Stimulated activated CD8-positive, alpha-beta memory T cell treated with anti-CD3 and anti-CD28 coated beads, Interleukin-2, amount 100 ng/mL, for 48 hours (primary cell): ENCODE data around the gene PIP5K1C.
"Not testable (repeated sequence)": the region's sequence is repeated elsewhere in the genome, so short reads cannot be mapped to it uniquely, and the experiment has no call there.

ENCODE experiments used
- DNase-seq, 2 donors: peaks; one replicate each; pipeline ENCODE4 v3.0.0-alpha.2; 2020; ENCODE audit warnings: low read depth in 2 of 2

The PIP5K1C gene

DNA sequence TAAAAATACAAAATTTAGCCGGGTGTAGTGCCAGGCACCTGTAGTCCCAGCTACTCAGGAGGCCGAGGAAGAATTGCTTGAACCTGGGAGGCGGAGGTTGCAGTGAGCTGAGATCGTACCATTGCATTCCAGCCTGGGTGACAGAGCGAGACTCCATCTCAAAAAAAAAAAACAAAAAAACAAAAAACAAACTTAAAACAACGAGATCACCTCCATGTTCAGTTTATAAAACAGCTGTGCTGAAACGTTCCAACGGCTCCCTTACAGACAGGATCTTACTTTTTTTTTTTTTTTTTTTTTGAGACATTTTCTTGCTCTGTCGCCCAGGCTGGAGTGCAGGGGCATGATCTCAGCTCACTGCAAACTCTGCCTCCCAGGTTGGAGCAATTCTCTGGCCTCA is 71.5 kb downstream of the PIP5K1C start:
- not testable (repeated sequence) for DNase-seq

GRCh38 chr19:3627351-3627723 is 72.9 kb downstream of the PIP5K1C start:
- DNase-seq, result no peak

DNA sequence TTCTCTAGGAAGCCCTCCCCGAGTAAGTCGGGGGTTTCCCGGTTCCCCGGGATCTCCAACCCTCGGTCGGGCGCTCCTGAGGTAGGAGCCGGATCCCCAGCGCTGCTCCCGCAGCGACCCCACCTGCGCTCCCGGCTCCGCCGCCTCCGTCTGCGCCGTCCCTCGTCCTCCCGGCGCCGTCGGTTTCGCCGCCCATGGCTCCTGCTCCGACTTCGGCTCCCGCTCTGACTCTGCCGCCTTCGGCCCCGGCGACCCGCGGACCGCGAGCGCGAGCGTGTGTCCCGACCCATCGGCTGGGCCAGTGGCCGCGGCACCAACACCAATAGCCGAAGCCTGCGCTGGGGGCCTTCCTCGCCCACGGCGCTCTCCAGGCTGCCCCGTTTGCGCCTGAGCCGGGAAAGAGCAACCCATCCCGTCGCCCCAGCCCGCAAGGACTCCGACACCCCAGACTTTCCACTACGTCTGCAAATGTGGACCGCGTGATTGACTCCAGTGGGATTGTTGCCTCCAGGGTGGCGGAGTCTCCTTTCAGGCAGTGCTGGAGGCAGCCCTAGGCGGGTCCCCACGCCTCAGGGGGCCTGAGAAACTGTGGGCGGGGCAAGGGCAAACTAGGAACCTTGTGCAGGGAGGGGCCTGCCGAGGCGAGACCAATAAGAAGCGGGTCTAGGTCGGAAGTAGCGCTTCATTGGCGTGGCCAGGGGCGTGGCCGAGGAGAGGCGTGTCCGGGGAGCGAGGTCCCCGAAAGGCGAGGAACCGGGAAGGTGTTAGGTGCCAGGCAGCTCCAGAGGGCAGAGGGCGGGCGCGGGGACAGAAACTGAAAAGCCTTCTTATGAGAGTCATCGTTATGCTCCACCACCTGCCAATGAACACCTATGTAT is 73.6 kb downstream of the PIP5K1C start, which contains the start of gene CACTIN:
CACTIN (minus strand) TSS at position 318 of the 878 bp plus-strand sequence; CDS start at position 290, 28 bp downstream.
- peak; percentile 98 to 99 for DNase-seq

GRCh38 chr19:3625996-3626472 is 74.2 kb downstream of the PIP5K1C start:
- no peak for DNase-seq

DNA sequence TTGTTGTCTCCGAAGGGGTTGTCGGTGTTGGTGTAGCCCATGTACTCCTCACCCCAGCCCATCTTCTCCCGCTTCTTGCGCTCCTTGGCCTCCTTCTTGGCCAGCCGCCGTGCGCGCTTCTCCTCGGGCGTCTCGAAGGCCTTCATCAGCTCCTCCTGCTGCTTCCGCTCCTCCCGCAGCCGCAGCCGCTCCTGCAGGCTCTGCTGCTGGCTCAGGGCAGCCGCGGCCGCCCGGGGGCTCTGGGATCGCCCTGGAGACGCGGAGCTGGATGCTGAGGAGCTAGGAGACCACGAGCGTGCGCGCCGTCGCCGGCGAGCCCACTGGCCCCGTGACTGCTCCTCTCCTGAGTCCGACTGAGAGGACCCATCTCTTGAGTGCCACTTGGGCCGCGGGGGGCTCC is 76.6 kb downstream of the PIP5K1C start:
- DNase-seq, result no peak

DNA sequence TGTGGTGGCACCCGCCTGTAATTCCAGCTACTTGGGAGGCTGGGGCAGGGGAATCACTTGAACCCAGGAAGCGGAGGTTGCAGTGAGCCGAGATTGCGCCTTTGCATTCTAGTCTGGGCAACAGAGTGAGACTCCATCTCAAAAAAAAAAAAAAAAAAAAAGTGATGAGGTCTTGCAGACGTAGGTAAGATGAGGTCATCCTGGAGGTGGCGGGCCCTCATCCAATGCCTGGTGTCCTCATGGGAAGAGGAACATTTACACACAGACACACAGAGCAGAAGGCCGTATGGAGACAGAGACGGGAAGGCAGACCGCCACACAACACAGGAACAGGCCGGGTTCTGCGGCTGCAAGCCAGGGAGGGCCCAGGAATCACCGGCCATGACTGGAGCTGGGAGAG is 78.0 kb downstream of the PIP5K1C start:
- DNase-seq, result no peak

- DNase-seq, result no peak
Observed at GRCh38 chr19:3621689-3622088, 78.6 kb downstream of the PIP5K1C start.

DNA sequence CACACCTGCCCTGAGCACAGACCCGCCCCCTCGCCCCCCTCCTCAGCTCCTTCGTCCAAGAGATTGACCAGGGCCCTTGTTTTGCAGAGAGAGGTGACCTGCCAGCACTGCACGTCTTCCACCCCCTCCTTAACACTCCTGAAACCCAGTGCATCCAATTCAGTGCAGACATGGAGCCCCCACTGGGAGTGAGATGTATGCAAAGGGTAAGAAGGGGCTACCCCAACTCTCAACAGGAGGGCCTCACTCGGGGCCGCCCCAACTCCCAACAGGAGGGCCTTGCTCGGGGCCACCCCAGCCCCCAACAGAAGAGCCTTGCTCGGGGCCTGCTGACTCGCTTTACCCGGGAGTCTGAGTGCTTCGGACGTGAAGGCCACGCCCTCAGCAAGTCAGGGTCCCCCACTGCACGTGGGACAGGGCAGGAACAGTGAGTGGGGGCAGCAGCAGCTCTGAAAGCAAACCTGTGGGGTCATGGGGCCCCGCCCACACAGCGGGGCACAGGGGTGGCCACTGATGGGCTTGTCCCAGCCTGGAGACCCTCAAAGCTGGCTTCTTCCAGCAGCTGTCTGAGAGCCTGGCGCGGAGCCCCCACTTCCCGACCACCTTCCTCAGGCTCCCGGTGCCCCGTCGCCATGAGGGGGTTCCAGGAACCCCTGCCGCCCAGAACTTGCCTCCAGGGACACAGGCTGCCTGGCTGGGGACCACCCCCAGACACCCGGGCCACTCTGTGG is 79.3 kb downstream of the PIP5K1C start:
- no peak for DNase-seq

GRCh38 chr19:3620145-3620816 is 80.0 kb downstream of the PIP5K1C start:
- DNase-seq, result no peak

- DNase-seq, result no peak
Observed at GRCh38 chr19:3619631-3620012, 80.6 kb downstream of the PIP5K1C start.

DNA sequence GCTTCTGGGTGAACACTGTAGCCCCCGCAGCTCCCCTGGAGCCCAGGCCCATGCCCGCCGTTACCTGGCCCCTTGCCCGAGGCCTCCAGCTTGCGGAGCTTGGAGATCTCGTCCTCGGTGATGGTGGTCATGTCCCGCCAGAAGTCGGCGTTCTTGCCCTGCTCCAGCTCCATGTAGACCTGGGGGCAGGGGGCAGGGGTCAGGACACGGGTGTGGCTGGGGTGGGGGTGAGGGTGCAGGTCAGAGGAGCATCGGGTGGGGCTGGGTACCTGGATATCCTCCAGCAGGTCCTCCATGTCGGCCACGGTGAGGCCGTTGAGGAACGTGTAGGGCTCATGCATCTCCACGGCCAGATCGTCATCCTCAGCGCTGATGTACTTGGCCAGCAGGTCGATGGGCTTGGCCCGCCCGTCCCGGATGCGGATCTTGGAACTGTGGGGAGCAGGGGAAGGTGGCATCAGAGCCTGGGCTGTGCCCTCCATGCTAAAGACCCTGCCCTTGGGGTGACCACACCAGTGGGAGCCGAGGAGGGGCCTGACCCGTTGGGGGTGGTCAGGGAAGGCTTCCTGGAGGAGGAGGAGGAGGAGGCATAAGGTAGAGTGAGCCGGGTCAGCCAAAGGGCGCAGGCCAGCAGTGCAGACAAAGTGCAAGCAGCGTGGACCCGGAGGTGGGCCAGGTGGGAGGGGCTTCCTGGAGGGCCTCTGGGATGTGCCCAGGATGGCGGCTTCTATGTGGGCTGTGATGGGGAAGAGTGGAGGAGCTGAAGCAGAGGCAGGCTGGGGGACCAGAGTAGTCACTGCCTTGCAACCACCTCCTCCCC is 81.2 kb downstream of the PIP5K1C start:
- no peak for DNase-seq

DNA sequence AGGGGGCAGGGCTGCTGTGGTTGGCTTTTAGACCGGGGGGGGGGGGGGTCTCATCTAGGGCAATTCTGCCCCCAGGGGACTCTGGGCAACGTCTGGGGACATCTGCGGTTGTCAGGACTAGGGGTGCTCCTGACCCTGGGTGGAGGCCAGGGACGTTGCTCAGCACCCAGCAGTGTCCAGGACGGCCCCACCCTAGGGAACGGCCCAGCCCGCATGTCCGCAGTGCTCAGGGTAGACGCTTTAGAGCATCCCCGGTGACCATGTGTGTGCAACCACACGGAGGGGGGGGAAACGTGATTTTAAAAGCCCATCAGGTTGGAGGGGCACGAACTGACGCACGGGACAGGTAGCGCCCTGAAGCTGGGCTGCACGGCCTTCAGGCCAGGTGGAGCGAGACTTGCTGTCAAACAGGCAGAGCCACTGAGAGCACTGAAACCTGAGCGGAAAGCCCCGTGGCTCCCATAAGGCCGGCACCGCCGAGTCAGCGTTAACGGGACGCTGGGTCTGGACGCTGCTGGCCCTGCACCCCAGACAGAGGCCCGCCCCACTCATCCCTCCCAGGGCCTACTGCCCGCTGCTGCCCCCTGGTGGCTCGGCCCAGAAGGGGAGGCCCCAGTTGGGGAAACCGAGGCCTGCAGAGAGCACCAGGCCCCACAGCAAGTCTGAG is 82.0 kb downstream of the PIP5K1C start:
- DNase-seq, result peak; percentile 46 to 52

GRCh38 chr19:3617463-3617862 is 82.8 kb downstream of the PIP5K1C start:
- no peak for DNase-seq

GRCh38 chr19:3615524-3616135 is 84.6 kb downstream of the PIP5K1C start:
- no peak for DNase-seq

- no peak for DNase-seq
Observed at GRCh38 chr19:3614858-3615505, 85.3 kb downstream of the PIP5K1C start.

GRCh38 chr19:3613818-3614661 is 86.2 kb downstream of the PIP5K1C start:
- no peak for DNase-seq

- no peak for DNase-seq
Observed at GRCh38 chr19:3612901-3613741, 87.1 kb downstream of the PIP5K1C start.

GRCh38 chr19:3612330-3612729 is 87.9 kb downstream of the PIP5K1C start:
- DNase-seq, result no peak
